HepG2 (cell line): Measurements from ENCODE around the gene ADAM22. TPM values are rescaled to one million over a fixed set of nuclear protein-coding genes. Genes with fewer than 3 reads are reported as not detected.

ENCODE experiments used
- ATAC-seq: fragments of 200-7000 bp; cut with Tn5 transposase; 3 replicates; pipeline ENCODE4 v1.9.1; 2020; ENCODE audit warnings: mild to moderate bottlenecking, moderate library complexity
- BruUV-seq: library from RNA; stranded (reverse); fragments of 400-500 nt; replicated peaks from 2 replicates; lab custom pipeline; 2021; lab: Mats Ljungman, UMichigan
- CTCF ChIA-PET: fragments of 300-600 bp; formaldehyde crosslinking; extraction: SDS; loops from one replicate; lab custom pipeline; 2021; ENCODE audit warnings: low total read pairs, inconsistent platforms, low intra/inter-chr PET ratio; lab: Yijun Ruan, JAX
- POLR2A ChIA-PET: fragments of 350-600 bp; sonication (Branson Sonifier 250); formaldehyde crosslinking; loops from one replicate; lab custom pipeline; 2020; ENCODE audit warnings: antibody characterized with exemption, inconsistent platforms; lab: Yijun Ruan, JAX
- DNase-seq: peaks from one replicate; pipeline ENCODE4 v3.0.0-alpha.2; 2015; ENCODE audit warnings: low spot score
- FAIRE-seq: peaks from 3 replicates; lab custom pipeline; 2011; peaks lifted over from hg19 to GRCh38; lab: Jason Lieb, UNC
- H2AFZ ChIP-seq: one replicate; pipeline ENCODE4 v1.6.1; 2011; ENCODE audit warnings: low read length, inconsistent platforms
- H3K27ac ChIP-seq: fragments of 300-600 bp; 3 replicates; pipeline ENCODE4 v1.8.0; 2011; ENCODE audit warnings: mixed run types, mild to moderate bottlenecking, mixed read lengths, low read length, inconsistent platforms; ENCODE audit not compliant: insufficient read depth; ENCODE audit errors: extremely low read length
- H3K27me3 ChIP-seq, 2 experiments: fragments of 200-600 bp in 1 of 2; 2 replicates in 1 of 2; 3 replicates in 1 of 2; pipeline versions ENCODE4 v1.6.0 to v1.8.0; 2011; ENCODE audit warnings: low read length in 2 of 2, mild to moderate bottlenecking in 2 of 2, moderate library complexity in 2 of 2, inconsistent platforms in 1 of 2; ENCODE audit not compliant: insufficient read depth in 2 of 2, control insufficient read depth in 1 of 2
- H3K36me3 ChIP-seq, 2 experiments: fragments of 200-600 bp in 1 of 2; replicated peaks in 1 of 2; 2 replicates in 1 of 2; 3 replicates in 1 of 2; pipeline versions ENCODE4 v1.5.1 to v1.8.0; 2011; ENCODE audit warnings: low read length in 2 of 2, inconsistent platforms in 1 of 2; ENCODE audit not compliant: insufficient read depth in 2 of 2, control insufficient read depth in 1 of 2
- H3K4me1 ChIP-seq: 2 replicates; pipeline ENCODE4 v1.5.1; 2012; ENCODE audit warnings: low read length, inconsistent platforms; ENCODE audit not compliant: insufficient read depth
- H3K4me2 ChIP-seq: 2 replicates; pipeline ENCODE4 v1.6.0; 2011; ENCODE audit warnings: low read depth, low read length, inconsistent platforms
- H3K4me3 ChIP-seq, 3 experiments: fragments of 200-600 bp in 1 of 3; sonication (generic), shearing (Covaris generic) in 1 of 3; replicated peaks in 1 of 3; 2 replicates each; pipeline ENCODE4 v1.5.1; 2011 to 2016; ENCODE audit warnings: low read length in 3 of 3, inconsistent platforms in 2 of 3, low read depth in 2 of 3, mild to moderate bottlenecking in 2 of 3, control low read depth in 1 of 3, mixed read lengths in 1 of 3; ENCODE audit not compliant: insufficient read depth in 1 of 3
- H3K79me2 ChIP-seq: one replicate; pipeline ENCODE4 v1.6.1; 2011; ENCODE audit warnings: low read length, inconsistent platforms; ENCODE audit not compliant: insufficient read depth
- H3K9ac ChIP-seq: 2 replicates; pipeline ENCODE4 v1.6.0; 2011; ENCODE audit warnings: mild to moderate bottlenecking, low read depth, low read length, inconsistent platforms; ENCODE audit not compliant: insufficient read depth
- H3K9me3 ChIP-seq: 2 replicates; pipeline ENCODE4 v1.5.1; 2012; ENCODE audit warnings: mild to moderate bottlenecking, low read length
- H4K20me1 ChIP-seq: 2 replicates; pipeline ENCODE4 v1.6.0; 2011; ENCODE audit warnings: inconsistent platforms, mild to moderate bottlenecking, low read length, moderate library complexity; ENCODE audit not compliant: insufficient read depth
- BRF2 ChIP-seq: sonication (generic); formaldehyde crosslinking; IDR thresholded peaks from 2 replicates; pipeline ENCODE4 v1.8.1; 2022; ENCODE audit warnings: mild to moderate bottlenecking, missing genetic modification reagents
- CHCHD3 ChIP-seq: sonication (generic); formaldehyde crosslinking; IDR thresholded peaks from 2 replicates; pipeline ENCODE4 v1.8.0; 2022; ENCODE audit warnings: mild to moderate bottlenecking, missing genetic modification reagents, moderate library complexity
- CREB1 ChIP-seq, 2 experiments: fragments of 450-650 bp in 1 of 2; IDR thresholded peaks; 2 replicates each; pipeline ENCODE4 v1.6.1; 2016 to 2017; ENCODE audit warnings: control low read depth in 1 of 2, mild to moderate bottlenecking in 1 of 2, missing compliant biosample characterization in 1 of 2, missing genetic modification characterization in 1 of 2
- DDIT3 ChIP-seq: sonication (generic); formaldehyde crosslinking; IDR thresholded peaks from 2 replicates; pipeline ENCODE4 v1.4.0; 2020; ENCODE audit warnings: mild to moderate bottlenecking, missing genetic modification reagents
- GATAD1 ChIP-seq: IDR thresholded peaks from 2 replicates; pipeline ENCODE4 v1.6.1; 2016; ENCODE audit warnings: missing genetic modification reagents, missing compliant biosample characterization
- KMT2B ChIP-seq: IDR thresholded peaks from 2 replicates; pipeline ENCODE4 v1.6.1; 2016; ENCODE audit warnings: missing genetic modification reagents, missing compliant biosample characterization
- SNAPC2 ChIP-seq: sonication (generic); formaldehyde crosslinking; IDR thresholded peaks from 2 replicates; pipeline ENCODE4 v1.8.1; 2022; ENCODE audit warnings: mild to moderate bottlenecking, missing genetic modification reagents
- SOX6 ChIP-seq, 2 experiments: fragments of 450-650 bp in 1 of 2; sonication (generic) in 1 of 2; formaldehyde crosslinking in 1 of 2; IDR thresholded peaks; 2 replicates each; pipeline versions ENCODE4 v1.4.0 to v1.6.1; 2017 to 2020; ENCODE audit warnings: antibody characterized with exemption in 1 of 2, mild to moderate bottlenecking in 1 of 2, missing genetic modification reagents in 1 of 2
- TRIM22 ChIP-seq: fragments of 450-650 bp; IDR thresholded peaks from 2 replicates; pipeline ENCODE4 v1.6.1; 2017
- ZNF18 ChIP-seq: sonication (generic); formaldehyde crosslinking; IDR thresholded peaks from 2 replicates; pipeline ENCODE4 v1.8.0; 2022; ENCODE audit warnings: mild to moderate bottlenecking, missing genetic modification reagents; ENCODE audit not compliant: insufficient replicate concordance
- ZNF615 ChIP-seq: sonication (generic); formaldehyde crosslinking; IDR thresholded peaks from 2 replicates; pipeline ENCODE4 v1.5.0; 2020; ENCODE audit warnings: mild to moderate bottlenecking, missing genetic modification reagents, borderline replicate concordance
- WGBS: methylation state at CpG from one replicate; pipeline ENCODE4 v1.1.6; 2017; ENCODE audit warnings: low lambda C conversion rate; 5-methylcytosine and 5-hydroxymethylcytosine counted together
- in situ Hi-C: cut with HindIII; loops from 2 replicates; pipeline ENCODE4 v1.10.0; 2017; ENCODE audit warnings: low pct_unique_long_range_greater_than_20kb; ENCODE audit not compliant: extremely low pct_ligation_motif_present
- intact Hi-C: fragments of 100-400 bp; cut with micrococcal nuclease; formaldehyde crosslinking; loops from one replicate; pipeline ENCODE4 v1.10.0; 2022; ENCODE audit not compliant: unreplicated experiment
- polyA plus RNA-seq, 8 experiments: library from polyadenylated mRNA; depleted of rRNA in 3 of 8; stranded (reverse) in 7 of 8; unstranded in 1 of 8; fragments of >200 nt; fragmentation: Illumina TruSeq in 4 of 8; extraction: Trizol in 4 of 8; gene quantifications; 2 replicates each; pipeline versions ENCODE4 v1.2.1 to v1.2.3, GENCODE V29; 2011 to 2016; ENCODE audit warnings: low read depth in 4 of 8, missing spikeins in 1 of 8, mixed read lengths in 1 of 8; ENCODE audit not compliant: insufficient read depth in 1 of 8
- total RNA-seq, 5 experiments: library from RNA; depleted of rRNA; stranded (reverse); fragments of >200 nt; fragmentation: Illumina TruSeq; extraction: Trizol; gene quantifications; 2 replicates each; pipeline ENCODE4 v1.2.3, GENCODE V29; 2016; ENCODE audit warnings: low read depth in 1 of 5
- TF ChIP-seq, protein P1 (sequence below): sonication (generic); formaldehyde crosslinking; conservative IDR thresholded peaks from 2 replicates; pipeline ENCODE4 v1.4.0; 2020; ENCODE audit warnings: missing genetic modification reagents

The ADAM22 gene
- total and polyA plus RNA-seq, 2 of the 13 experiments (the other 11 are each of a cell fraction or from before 2014, with no cell fraction given), result 1.9 to 6.7 TPM

DNA sequence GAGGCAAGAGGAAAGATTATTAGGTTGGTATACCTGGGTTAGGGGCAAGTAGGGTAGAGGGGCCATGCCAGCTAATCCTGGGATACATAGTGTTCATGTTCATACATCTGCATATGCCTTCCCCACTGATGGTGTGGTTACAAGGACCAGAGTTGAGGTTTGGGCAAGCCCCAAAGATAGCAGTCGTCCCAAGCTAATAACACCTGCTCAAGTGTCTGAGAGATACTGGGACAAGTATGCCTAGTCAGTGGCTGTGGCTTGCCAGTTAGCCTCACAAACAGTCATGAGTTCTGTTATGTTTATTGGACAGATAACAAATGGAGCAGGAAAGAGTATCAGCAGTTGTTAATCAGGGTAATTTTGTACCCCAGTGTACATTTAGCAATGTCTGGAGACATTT lies 139.6 kb downstream of the ADAM22 start:
- no peak overlapping the region for H3K9ac ChIP-seq
- FAIRE-seq, result no peak
- no peak for ATAC-seq
- no peak overlapping the region for H3K4me3 ChIP-seq
- no peaks in the 10 kb centered on the region for H3K9me3 ChIP-seq
- no peaks in the 10 kb centered on the region for H3K27me3 ChIP-seq
- in situ Hi-C loops, result no loop called here
- TF ChIP-seq CHCHD3 (no peak), TRIM22 (no peak), SOX6 (IDR thresholded peaks at IDR 0.05) (no peak), SOX6 (CRISPR knock-in tag; IDR thresholded peaks at IDR 0.05) (no peak), SNAPC2 (no peak), CREB1 (IDR thresholded peaks at IDR 0.05) (no peak), CREB1 (CRISPR knock-in tag; IDR thresholded peaks at IDR 0.05) (no peak), ZNF615 (CRISPR knock-in tag) (no peak), DDIT3 (no peak), GATAD1 (CRISPR knock-in tag) (no peak), ZNF18 (CRISPR knock-in tag) (no peak), KMT2B (CRISPR knock-in tag) (no peak), BRF2 (no peak)
- TF ChIP-seq, protein P1, sequence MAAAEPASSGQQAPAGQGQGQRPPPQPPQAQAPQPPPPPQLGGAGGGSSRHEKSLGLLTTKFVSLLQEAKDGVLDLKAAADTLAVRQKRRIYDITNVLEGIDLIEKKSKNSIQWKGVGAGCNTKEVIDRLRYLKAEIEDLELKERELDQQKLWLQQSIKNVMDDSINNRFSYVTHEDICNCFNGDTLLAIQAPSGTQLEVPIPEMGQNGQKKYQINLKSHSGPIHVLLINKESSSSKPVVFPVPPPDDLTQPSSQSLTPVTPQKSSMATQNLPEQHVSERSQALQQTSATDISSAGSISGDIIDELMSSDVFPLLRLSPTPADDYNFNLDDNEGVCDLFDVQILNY (CRISPR knock-in tag), result no peak
- intact Hi-C loops, result no loop called here
- POLR2A ChIA-PET, result no interaction called here
- no peaks in the 10 kb centered on the region for H3K79me2 ChIP-seq
- no peaks in the 10 kb centered on the region for H4K20me1 ChIP-seq
- DNase-seq, result no peak
- no peaks in the 10 kb centered on the region for H3K4me1 ChIP-seq
- no TSS peak for BruUV-seq
- WGBS, result 14% methylated on average over 1 of the region's 1 CpG
- no peak overlapping the region for H2AFZ ChIP-seq
- no peak overlapping the region for H3K4me2 ChIP-seq
- CTCF ChIA-PET, result no interaction called here
- H3K27ac ChIP-seq, result no peak overlapping the region
- H3K36me3 ChIP-seq, result no peaks in the 10 kb centered on the region
